IMR-90 (cell line): ENCODE results near the gene FASLG.

Experiments used
- BHLHE40 ChIP-seq: fragments of 150-350 bp; IDR thresholded peaks from 2 replicates; pipeline ENCODE4 v1.6.1; 2016; ENCODE audit warnings: mild to moderate bottlenecking, low read depth, low read length
- CEBPB ChIP-seq: IDR thresholded peaks from 2 replicates; pipeline ENCODE4 v1.6.1; 2012; ENCODE audit warnings: low read depth, low read length, improper control_type of control experiment
- CTCF ChIP-seq: conservative IDR thresholded peaks from 2 replicates; pipeline ENCODE4 v1.5.1; 2012; ENCODE audit warnings: mild to moderate bottlenecking, low read depth, low read length, improper control_type of control experiment
- ELK1 ChIP-seq: fragments of 150-350 bp; IDR thresholded peaks from 2 replicates; pipeline ENCODE4 v1.6.1; 2016; ENCODE audit warnings: low read depth, mild to moderate bottlenecking, low read length, moderate library complexity, borderline replicate concordance
- FOS ChIP-seq: fragments of 150-350 bp; IDR thresholded peaks from 2 replicates; pipeline ENCODE4 v1.6.1; 2016; ENCODE audit warnings: low read depth, low read length
- MAFK ChIP-seq: IDR thresholded peaks from 2 replicates; pipeline ENCODE4 v1.6.1; 2012; ENCODE audit warnings: low read depth, low read length, improper control_type of control experiment
- MAZ ChIP-seq: IDR thresholded peaks from 2 replicates; pipeline ENCODE4 v1.6.1; 2012; ENCODE audit warnings: low read depth, mild to moderate bottlenecking, low read length, improper control_type of control experiment, moderate library complexity, borderline replicate concordance
- MXI1 ChIP-seq: IDR thresholded peaks from 2 replicates; pipeline ENCODE4 v1.6.1; 2012; ENCODE audit warnings: low read depth, mild to moderate bottlenecking, low read length, moderate library complexity, borderline replicate concordance
- POLR2A ChIP-seq: IDR thresholded peaks from 2 replicates; pipeline ENCODE4 v1.6.1; 2012; ENCODE audit warnings: mild to moderate bottlenecking, low read depth, low read length
- RAD21 ChIP-seq: IDR thresholded peaks from 2 replicates; pipeline ENCODE4 v1.6.1; 2012; ENCODE audit warnings: low read length, improper control_type of control experiment
- RCOR1 ChIP-seq: IDR thresholded peaks from 2 replicates; pipeline ENCODE4 v1.6.1; 2012; ENCODE audit warnings: mild to moderate bottlenecking, low read length, improper control_type of control experiment; ENCODE audit not compliant: insufficient replicate concordance
- RFX5 ChIP-seq: IDR thresholded peaks from 2 replicates; pipeline ENCODE4 v1.8.0; 2012; ENCODE audit warnings: low read depth, mild to moderate bottlenecking, low read length, moderate library complexity
- TF ChIP-seq, protein P1 (sequence below): fragments of 150-350 bp; IDR thresholded peaks from 2 replicates; pipeline ENCODE4 v1.6.1; 2017; ENCODE audit warnings: mild to moderate bottlenecking, antibody characterized with exemption, low read length, low read depth

GRCh38 chr1:172698224-172698623, 39.3 kb downstream of the FASLG start:
- TF ChIP-seq CTCF = no peak
- no peak for TF ChIP-seq CEBPB
- no peak for TF ChIP-seq POLR2A
- TF ChIP-seq RCOR1 = no peak
- no peak for TF ChIP-seq RFX5
- TF ChIP-seq, protein P1, sequence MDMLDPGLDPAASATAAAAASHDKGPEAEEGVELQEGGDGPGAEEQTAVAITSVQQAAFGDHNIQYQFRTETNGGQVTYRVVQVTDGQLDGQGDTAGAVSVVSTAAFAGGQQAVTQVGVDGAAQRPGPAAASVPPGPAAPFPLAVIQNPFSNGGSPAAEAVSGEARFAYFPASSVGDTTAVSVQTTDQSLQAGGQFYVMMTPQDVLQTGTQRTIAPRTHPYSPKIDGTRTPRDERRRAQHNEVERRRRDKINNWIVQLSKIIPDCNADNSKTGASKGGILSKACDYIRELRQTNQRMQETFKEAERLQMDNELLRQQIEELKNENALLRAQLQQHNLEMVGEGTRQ = no peak
- TF ChIP-seq FOS = no peak
- TF ChIP-seq MAFK = no peak
- no peak for TF ChIP-seq ELK1
- TF ChIP-seq MAZ = no peak
- TF ChIP-seq BHLHE40 = no peak
- TF ChIP-seq RAD21 = no peak
- TF ChIP-seq MXI1 = no peak
